Ramos (cell line): ENCODE data around the gene PRPF40A.

Source experiments
- in situ Hi-C: fragments of 300-500 bp; cut with MboI; formaldehyde crosslinking; loops from one replicate; pipeline ENCODE4 v1.14.3; 2022; ENCODE audit warnings: low sequenced_read_pairs; ENCODE audit not compliant: unreplicated experiment

The PRPF40A gene

GRCh38 chr2:152718076-152718908 lies 1.0 kb upstream of the PRPF40A start, which contains the start of gene ARL6IP6:
Gene ARL6IP6, plus strand, starts transcription at chr2:152718620. Its CDS starts 5 bp downstream, at chr2:152718625.
- in situ Hi-C loops = no loop called here

DNA sequence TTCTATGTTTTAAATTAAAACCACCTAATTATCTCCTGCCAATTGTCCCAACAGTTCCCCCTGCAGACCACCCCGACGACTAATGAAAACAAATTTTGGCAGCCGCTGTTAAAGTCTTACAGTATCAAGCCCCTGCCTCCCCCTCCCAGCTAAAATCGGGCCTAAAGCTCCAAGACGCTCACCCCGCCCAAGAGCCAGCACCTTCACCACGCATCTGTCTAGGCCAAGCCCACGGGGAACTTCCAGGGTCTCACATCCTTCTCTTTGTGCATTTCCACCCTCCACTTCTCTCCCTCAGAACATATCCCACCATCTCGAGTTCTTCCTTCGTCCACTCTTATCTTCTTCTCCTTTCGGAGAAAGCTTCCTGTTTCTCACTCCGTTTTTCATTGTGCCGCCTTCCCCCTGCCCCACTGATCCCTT lies 445 bp downstream of the PRPF40A start:
- in situ Hi-C loops = no loop called here

DNA sequence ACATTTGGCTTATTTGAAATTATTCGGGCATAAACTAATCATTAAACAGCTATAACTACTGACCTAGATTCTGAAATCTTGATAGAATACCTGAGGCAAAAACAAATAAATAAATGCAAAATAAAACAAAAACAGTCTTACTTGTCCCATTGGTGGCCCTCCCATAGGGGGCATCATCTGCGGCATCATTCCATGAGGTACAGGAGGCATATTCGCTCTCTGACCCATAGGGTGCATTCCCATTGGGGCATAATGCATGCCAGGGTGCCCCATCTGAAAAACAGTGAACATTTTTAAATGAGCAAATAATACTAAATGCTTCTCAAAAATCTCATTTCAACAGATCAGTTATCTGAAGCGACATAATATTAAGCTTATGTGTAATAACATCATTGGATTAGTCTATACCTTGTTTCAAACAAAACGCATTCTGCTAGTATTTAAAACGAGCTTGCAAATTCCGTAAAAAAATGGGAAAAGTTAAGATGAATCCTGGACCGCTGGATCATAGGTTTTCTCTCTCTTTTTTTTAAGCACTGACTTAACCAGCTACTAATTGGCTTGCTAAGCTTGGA lies 1.3 kb downstream of the PRPF40A start:
- in situ Hi-C loops = no loop called here

DNA sequence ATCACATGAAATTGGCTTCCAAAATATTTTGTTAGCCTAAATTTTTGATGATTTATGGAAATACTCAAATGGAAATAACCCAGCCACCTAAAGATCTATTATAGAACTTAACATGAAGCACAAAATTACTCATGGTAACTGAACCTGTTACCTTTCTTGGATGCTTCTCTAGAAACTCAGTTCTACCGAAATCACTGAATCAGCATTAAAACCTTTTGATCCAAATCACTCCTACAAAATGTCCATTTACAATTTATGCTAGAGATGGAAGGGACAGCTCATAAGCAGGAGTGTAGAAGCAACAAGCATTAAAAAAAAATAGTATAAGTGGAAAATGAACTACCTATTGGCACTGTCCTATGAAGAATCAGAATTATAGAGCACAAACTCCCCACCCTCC lies 2.1 kb downstream of the PRPF40A start:
- in situ Hi-C loops = no loop called here

DNA sequence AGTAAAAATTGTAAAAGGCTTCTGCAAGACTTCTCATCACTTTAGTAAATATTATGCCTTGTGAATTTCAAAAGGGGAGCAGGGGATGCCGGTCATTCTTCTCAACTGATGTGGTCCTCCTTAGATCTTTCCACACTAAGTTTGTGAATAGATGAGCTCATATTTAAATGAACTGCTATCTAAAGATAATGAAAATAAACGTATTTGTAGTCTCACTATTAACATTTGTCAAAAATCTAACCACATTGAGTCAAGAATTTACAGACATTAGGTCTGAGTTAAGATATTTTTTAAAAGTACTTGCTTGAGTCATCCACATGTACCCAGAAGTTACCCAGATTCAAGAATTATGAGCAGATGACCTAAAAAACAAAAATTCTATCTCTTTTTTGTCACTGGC lies 6.5 kb downstream of the PRPF40A start:
- in situ Hi-C loops = no loop called here

GRCh38 chr2:152708742-152709141 lies 8.5 kb downstream of the PRPF40A start:
- in situ Hi-C loops = no loop called here

DNA sequence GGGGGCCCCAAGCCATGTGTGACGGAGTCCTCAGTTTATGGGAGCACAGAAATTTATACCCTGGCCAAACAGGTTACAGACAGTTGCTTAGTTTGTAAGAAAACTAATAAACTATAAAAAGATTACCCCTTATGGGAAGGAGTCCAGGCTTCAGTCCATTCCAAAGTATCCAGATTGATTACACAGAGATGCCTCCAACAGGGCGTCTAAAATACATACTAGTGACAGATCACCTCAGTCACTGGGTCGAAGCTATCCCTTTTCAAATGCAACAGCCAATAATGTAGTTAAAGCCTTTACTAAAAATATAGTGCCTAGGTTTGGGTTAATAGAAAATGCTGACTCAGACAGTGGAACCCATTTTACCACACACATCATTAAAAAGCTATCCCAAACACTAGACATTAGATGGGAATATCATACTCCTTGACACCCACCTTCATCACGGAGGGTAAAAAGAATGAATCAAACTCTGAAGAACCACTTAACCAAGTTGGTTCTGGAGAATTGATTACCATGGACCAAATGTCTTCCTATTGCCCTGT lies 10.7 kb downstream of the PRPF40A start:
- in situ Hi-C loops = no loop called here

DNA sequence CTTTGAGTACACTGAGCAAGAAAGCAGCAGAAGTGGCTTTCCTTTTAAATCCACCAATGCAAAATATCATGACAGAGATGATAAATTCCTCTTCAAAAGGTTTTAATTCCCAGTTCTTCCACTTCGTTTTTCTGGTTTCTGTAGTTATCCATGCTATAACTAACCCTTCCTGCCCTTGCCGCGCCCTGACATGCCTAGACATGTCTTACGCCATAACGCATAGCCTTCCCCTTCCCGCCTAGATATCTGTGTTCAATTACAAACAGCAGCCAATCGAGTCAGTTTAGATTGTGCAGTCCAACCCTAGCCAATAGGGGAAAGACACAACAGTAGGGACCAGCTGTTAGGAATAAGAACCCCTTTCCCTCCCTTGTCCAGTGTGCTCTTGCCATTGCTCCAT lies 16.1 kb downstream of the PRPF40A start:
- in situ Hi-C loops = no loop called here

DNA sequence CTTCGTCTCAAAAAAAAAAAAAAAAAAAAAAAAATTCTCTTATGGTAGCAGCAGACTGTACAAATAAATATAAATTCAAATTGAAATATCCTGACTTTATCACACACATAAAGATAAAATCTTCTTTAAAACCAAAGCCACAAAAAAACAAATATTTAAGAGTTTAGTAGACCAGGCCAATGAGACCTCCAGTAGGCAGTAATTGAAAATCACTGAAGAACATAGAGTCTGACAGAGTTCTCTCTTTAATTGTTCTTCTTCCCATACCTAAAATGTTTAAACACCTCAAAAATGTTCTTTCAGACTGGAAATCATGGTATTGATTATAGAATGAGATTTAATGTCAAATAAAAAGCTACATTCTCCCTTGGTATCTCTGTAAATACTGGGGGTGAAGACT lies 20.8 kb downstream of the PRPF40A start:
- in situ Hi-C loops = no loop called here

GRCh38 chr2:152695763-152696162 lies 21.5 kb downstream of the PRPF40A start:
- in situ Hi-C loops = no loop called here

DNA sequence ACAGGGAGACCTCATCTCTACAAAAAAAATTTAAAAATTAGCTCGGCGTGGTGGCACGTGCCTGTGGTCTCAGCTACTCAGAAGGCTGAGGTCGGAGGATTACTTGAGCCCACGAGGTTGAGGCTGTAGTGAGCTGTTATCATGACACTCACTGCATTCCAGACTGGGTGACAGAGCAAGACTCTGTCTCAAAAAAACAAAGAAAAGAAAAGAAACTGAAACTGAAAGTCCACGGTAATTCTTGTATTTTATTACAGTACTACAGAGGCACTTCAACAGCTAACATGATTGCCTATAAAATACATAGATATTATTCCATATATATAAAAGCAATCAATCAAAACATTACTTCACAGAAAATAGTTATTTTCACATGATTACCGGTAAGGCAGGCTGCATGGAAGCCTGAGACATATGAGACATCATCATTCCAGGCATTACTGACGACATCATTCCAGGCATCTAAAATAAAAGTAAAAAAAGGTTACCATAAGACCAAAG lies 23.1 kb downstream of the PRPF40A start:
- in situ Hi-C loops = no loop called here

GRCh38 chr2:152693033-152693432 lies 24.2 kb downstream of the PRPF40A start:
- in situ Hi-C loops = no loop called here

DNA sequence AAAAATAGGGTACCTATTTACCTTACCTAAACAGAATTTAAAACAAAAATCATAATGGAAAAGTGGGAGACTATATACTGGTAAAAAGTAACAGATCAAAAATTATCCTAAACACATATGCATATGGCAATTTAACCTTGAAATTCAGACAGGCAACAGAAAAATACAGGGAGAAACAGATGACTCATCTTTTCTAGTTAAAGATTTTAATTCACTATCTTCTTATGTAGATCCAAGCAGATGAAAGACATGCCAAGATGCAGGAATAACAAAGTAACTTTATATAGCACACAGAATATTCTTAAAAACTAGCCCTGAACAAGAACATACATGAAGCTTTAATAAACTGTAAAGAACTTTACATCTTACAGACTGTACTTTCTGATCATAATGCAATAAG lies 30.9 kb downstream of the PRPF40A start:
- in situ Hi-C loops = no loop called here

GRCh38 chr2:152683400-152683799 lies 33.9 kb downstream of the PRPF40A start:
- in situ Hi-C loops = no loop called here

GRCh38 chr2:152682663-152683062 lies 34.6 kb downstream of the PRPF40A start:
- in situ Hi-C loops = no loop called here

DNA sequence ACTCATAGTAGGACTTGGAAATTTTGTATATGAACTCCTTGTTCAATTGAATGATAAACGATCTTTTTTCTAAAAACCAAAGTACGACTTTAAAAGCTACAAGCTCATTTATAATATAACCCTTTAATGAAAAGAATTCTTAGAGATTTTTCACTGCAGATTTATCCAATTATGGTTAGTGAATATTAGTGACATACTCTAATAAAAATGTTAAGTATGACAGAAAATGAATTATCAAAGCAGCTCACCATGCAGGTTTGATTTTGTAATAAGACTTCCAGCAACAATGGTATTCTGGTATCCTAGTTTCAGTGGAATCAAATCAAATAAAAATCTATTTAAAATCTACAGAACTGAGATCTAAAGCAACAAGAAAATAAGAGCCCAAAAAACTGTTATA lies 38.5 kb downstream of the PRPF40A start:
- in situ Hi-C loops = no loop called here

DNA sequence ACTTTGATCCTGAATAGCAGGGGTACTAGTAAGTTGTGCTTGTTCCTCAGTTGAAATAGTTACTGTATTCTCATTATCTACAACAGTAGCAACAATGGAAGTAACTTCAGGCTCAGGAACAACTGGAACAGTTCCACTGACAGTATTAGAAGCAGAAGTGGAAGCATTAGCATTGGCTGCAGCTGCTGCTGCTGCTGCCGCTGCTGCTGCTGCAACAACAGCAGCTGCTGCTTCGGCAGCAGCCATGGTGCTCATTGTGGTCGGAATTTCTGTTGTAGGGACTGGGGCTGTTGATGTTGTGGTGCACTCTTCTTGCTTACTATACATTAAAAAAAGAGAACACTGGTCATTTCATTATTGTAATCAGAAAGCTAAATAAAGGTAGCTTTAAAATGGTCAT lies 40.8 kb downstream of the PRPF40A start:
- in situ Hi-C loops = no loop called here

DNA sequence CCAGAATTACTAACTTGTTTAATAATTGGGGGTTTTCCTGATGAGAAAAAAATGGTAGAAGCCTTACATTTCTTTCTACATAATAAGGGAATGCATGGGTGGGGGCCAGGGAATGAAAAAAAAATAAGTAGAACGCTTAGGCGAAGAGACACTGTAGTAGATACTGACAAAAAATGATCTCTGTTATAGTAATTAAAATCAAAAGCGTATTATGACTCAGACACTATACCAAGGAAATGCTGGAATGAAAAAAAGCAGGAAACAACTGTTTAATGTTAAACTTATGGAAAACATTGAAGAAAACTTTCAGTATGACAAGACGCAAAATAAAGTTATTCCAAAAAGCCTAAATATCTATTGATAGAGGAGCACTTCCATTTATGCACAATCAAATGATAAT lies 42.9 kb downstream of the PRPF40A start:
- in situ Hi-C loops = loop anchor here (25.0 kb wide), 1 partner anchor 1212 kb away; no protein-coding TSS in a partner anchor

DNA sequence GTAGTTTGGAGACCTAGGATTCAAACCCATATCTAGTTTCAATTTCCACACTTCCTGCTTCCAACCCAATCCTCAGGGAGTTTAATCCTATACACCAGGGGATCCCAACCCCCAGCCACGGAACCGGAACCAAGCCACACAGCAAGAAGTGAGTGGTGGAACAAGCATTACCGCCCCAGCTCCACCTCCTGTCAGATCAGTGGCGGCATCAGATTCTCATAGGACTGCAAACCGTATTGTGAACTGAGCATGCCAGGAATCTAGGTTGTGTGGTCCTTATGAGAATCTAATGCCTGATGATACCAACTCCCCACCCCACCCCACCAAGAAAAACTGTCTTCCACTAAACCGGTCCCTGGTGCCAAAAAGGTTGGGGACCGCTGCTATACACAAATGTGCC lies 52.5 kb downstream of the PRPF40A start:
- in situ Hi-C loops = loop anchor here (25.0 kb wide), 1 partner anchor 1202 kb away; no protein-coding TSS in a partner anchor

- in situ Hi-C loops = loop anchor here (25.0 kb wide), 1 partner anchor 1199 kb away; no protein-coding TSS in a partner anchor
Measured at GRCh38 chr2:152661076-152661475, 56.2 kb downstream of the PRPF40A start.

- in situ Hi-C loops = loop anchor here (25.0 kb wide), 1 partner anchor 1196 kb away; no protein-coding TSS in a partner anchor
Measured at GRCh38 chr2:152658221-152658620, 59.0 kb downstream of the PRPF40A start.
